SU-DHL-6 (cell line): ENCODE measurements around the gene FAU.

Experiments used
- EZH2phosphoT487 ChIP-seq: fragments of 200-600 bp; sonication (generic), shearing (Covaris generic); conservative IDR thresholded peaks from 2 replicates; pipeline ENCODE4 v1.6.1; 2018; ENCODE audit warnings: mild to moderate bottlenecking, antibody characterized with exemption, low read length, moderate library complexity, mixed read lengths
- TF ChIP-seq, protein P1 (sequence below): fragments of 200-600 bp; sonication (generic); IDR thresholded peaks from one replicate; pipeline ENCODE4 v1.5.1; 2017; ENCODE audit warnings: antibody characterized with exemption, mild to moderate bottlenecking, low read length, moderate library complexity; ENCODE audit not compliant: insufficient read depth, poor library complexity, severe bottlenecking

DNA sequence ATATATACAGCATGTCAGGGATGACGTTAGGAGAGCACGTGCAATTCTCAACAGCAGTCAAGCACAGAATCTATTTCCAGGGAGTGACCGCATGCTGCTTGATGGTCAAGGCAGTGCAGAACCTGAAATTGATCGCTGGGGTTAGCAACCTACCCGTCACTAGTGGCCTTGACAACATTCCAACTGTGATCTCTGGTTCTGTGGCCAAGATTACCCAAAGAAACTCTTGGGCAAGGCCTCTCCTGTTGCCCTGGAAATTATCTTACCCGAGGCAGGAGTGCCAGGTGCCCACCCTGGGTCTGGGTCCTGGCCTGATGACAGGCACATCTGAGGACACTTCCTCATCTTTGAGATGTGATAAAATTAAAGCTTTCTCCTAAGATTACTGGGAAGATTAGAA is 8.1 kb downstream of the FAU start:
- TF ChIP-seq, protein P1, sequence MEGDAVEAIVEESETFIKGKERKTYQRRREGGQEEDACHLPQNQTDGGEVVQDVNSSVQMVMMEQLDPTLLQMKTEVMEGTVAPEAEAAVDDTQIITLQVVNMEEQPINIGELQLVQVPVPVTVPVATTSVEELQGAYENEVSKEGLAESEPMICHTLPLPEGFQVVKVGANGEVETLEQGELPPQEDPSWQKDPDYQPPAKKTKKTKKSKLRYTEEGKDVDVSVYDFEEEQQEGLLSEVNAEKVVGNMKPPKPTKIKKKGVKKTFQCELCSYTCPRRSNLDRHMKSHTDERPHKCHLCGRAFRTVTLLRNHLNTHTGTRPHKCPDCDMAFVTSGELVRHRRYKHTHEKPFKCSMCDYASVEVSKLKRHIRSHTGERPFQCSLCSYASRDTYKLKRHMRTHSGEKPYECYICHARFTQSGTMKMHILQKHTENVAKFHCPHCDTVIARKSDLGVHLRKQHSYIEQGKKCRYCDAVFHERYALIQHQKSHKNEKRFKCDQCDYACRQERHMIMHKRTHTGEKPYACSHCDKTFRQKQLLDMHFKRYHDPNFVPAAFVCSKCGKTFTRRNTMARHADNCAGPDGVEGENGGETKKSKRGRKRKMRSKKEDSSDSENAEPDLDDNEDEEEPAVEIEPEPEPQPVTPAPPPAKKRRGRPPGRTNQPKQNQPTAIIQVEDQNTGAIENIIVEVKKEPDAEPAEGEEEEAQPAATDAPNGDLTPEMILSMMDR, result no peak
- no peak for TF ChIP-seq EZH2phosphoT487
